HepG2 (cell line): ENCODE measurements around the gene RUNX2. TPM values are rescaled to one million over a fixed set of nuclear protein-coding genes. Genes with fewer than 3 reads are reported as not detected.

ENCODE experiments used
- ATAC-seq: fragments of 200-7000 bp; cut with Tn5 transposase; 3 replicates; pipeline ENCODE4 v1.9.1; 2020; ENCODE audit warnings: mild to moderate bottlenecking, moderate library complexity
- BruUV-seq: library from RNA; stranded (reverse); fragments of 400-500 nt; replicated peaks from 2 replicates; lab custom pipeline; 2021; lab: Mats Ljungman, UMichigan
- CTCF ChIA-PET: fragments of 300-600 bp; formaldehyde crosslinking; extraction: SDS; loops from one replicate; lab custom pipeline; 2021; ENCODE audit warnings: low total read pairs, inconsistent platforms, low intra/inter-chr PET ratio; lab: Yijun Ruan, JAX
- POLR2A ChIA-PET: fragments of 350-600 bp; sonication (Branson Sonifier 250); formaldehyde crosslinking; loops from one replicate; lab custom pipeline; 2020; ENCODE audit warnings: antibody characterized with exemption, inconsistent platforms; lab: Yijun Ruan, JAX
- DNase-seq: peaks from one replicate; pipeline ENCODE4 v3.0.0-alpha.2; 2015; ENCODE audit warnings: low spot score
- FAIRE-seq: peaks from 3 replicates; lab custom pipeline; 2011; peaks lifted over from hg19 to GRCh38; lab: Jason Lieb, UNC
- H2AFZ ChIP-seq: one replicate; pipeline ENCODE4 v1.6.1; 2011; ENCODE audit warnings: low read length, inconsistent platforms
- H3K27ac ChIP-seq: fragments of 300-600 bp; 3 replicates; pipeline ENCODE4 v1.8.0; 2011; ENCODE audit warnings: mixed run types, mild to moderate bottlenecking, mixed read lengths, low read length, inconsistent platforms; ENCODE audit not compliant: insufficient read depth; ENCODE audit errors: extremely low read length
- H3K27me3 ChIP-seq, 2 experiments: fragments of 200-600 bp in 1 of 2; 2 replicates in 1 of 2; 3 replicates in 1 of 2; pipeline versions ENCODE4 v1.6.0 to v1.8.0; 2011; ENCODE audit warnings: low read length in 2 of 2, mild to moderate bottlenecking in 2 of 2, moderate library complexity in 2 of 2, inconsistent platforms in 1 of 2; ENCODE audit not compliant: insufficient read depth in 2 of 2, control insufficient read depth in 1 of 2
- H3K36me3 ChIP-seq, 2 experiments: fragments of 200-600 bp in 1 of 2; replicated peaks in 1 of 2; 2 replicates in 1 of 2; 3 replicates in 1 of 2; pipeline versions ENCODE4 v1.5.1 to v1.8.0; 2011; ENCODE audit warnings: low read length in 2 of 2, inconsistent platforms in 1 of 2; ENCODE audit not compliant: insufficient read depth in 2 of 2, control insufficient read depth in 1 of 2
- H3K4me1 ChIP-seq: 2 replicates; pipeline ENCODE4 v1.5.1; 2012; ENCODE audit warnings: low read length, inconsistent platforms; ENCODE audit not compliant: insufficient read depth
- H3K4me2 ChIP-seq: 2 replicates; pipeline ENCODE4 v1.6.0; 2011; ENCODE audit warnings: low read depth, low read length, inconsistent platforms
- H3K4me3 ChIP-seq, 3 experiments: fragments of 200-600 bp in 1 of 3; sonication (generic), shearing (Covaris generic) in 1 of 3; replicated peaks in 1 of 3; 2 replicates each; pipeline ENCODE4 v1.5.1; 2011 to 2016; ENCODE audit warnings: low read length in 3 of 3, inconsistent platforms in 2 of 3, low read depth in 2 of 3, mild to moderate bottlenecking in 2 of 3, control low read depth in 1 of 3, mixed read lengths in 1 of 3; ENCODE audit not compliant: insufficient read depth in 1 of 3
- H3K79me2 ChIP-seq: one replicate; pipeline ENCODE4 v1.6.1; 2011; ENCODE audit warnings: low read length, inconsistent platforms; ENCODE audit not compliant: insufficient read depth
- H3K9ac ChIP-seq: 2 replicates; pipeline ENCODE4 v1.6.0; 2011; ENCODE audit warnings: mild to moderate bottlenecking, low read depth, low read length, inconsistent platforms; ENCODE audit not compliant: insufficient read depth
- H3K9me3 ChIP-seq: 2 replicates; pipeline ENCODE4 v1.5.1; 2012; ENCODE audit warnings: mild to moderate bottlenecking, low read length
- H4K20me1 ChIP-seq: 2 replicates; pipeline ENCODE4 v1.6.0; 2011; ENCODE audit warnings: inconsistent platforms, mild to moderate bottlenecking, low read length, moderate library complexity; ENCODE audit not compliant: insufficient read depth
- CCAR2 ChIP-seq: fragments of 200-400 bp; formaldehyde crosslinking; optimal IDR thresholded peaks from 2 replicates; pipeline ENCODE3; 2018; ENCODE audit warnings: low read depth, mild to moderate bottlenecking, low read length, moderate library complexity
- HNF4G ChIP-seq, 2 experiments: sonication (generic) in 1 of 2; formaldehyde crosslinking in 1 of 2; IDR thresholded peaks; 2 replicates each; pipeline versions ENCODE4 v1.4.0 to v1.6.1; 2011 to 2020; ENCODE audit warnings: borderline replicate concordance in 2 of 2, low read depth in 2 of 2, mild to moderate bottlenecking in 2 of 2, low read length in 1 of 2, missing genetic modification reagents in 1 of 2, moderate library complexity in 1 of 2
- IKZF4 ChIP-seq: sonication (generic); formaldehyde crosslinking; IDR thresholded peaks from 2 replicates; pipeline ENCODE4 v1.5.1; 2020; ENCODE audit warnings: borderline replicate concordance, mild to moderate bottlenecking, low read depth, missing genetic modification reagents; ENCODE audit errors: not compliant biosample characterization
- LCORL ChIP-seq, 2 experiments: fragments of 450-650 bp in 1 of 2; sonication (generic) in 1 of 2; formaldehyde crosslinking in 1 of 2; IDR thresholded peaks; 2 replicates each; pipeline versions ENCODE4 v1.5.0 to v1.6.1; 2017 to 2020; ENCODE audit warnings: antibody characterized with exemption in 1 of 2, missing genetic modification reagents in 1 of 2
- MAFF ChIP-seq: IDR thresholded peaks from 2 replicates; pipeline ENCODE4 v1.6.1; 2011; ENCODE audit warnings: low read depth, low read length, improper control_type of control experiment
- MIXL1 ChIP-seq: IDR thresholded peaks from 2 replicates; pipeline ENCODE4 v1.6.1; 2016
- RARG ChIP-seq: sonication (generic); formaldehyde crosslinking; IDR thresholded peaks from 2 replicates; pipeline ENCODE4 v1.4.0; 2020; ENCODE audit warnings: low read depth, mild to moderate bottlenecking, missing genetic modification reagents
- RORA ChIP-seq: sonication (generic); formaldehyde crosslinking; IDR thresholded peaks from 2 replicates; pipeline ENCODE4 v1.5.0; 2020; ENCODE audit warnings: mild to moderate bottlenecking, missing genetic modification reagents, moderate library complexity
- WGBS: methylation state at CpG from one replicate; pipeline ENCODE4 v1.1.6; 2017; ENCODE audit warnings: low lambda C conversion rate; 5-methylcytosine and 5-hydroxymethylcytosine counted together
- in situ Hi-C: cut with HindIII; loops from 2 replicates; pipeline ENCODE4 v1.10.0; 2017; ENCODE audit warnings: low pct_unique_long_range_greater_than_20kb; ENCODE audit not compliant: extremely low pct_ligation_motif_present
- intact Hi-C: fragments of 100-400 bp; cut with micrococcal nuclease; formaldehyde crosslinking; loops from one replicate; pipeline ENCODE4 v1.10.0; 2022; ENCODE audit not compliant: unreplicated experiment
- polyA plus RNA-seq, 8 experiments: library from polyadenylated mRNA; depleted of rRNA in 3 of 8; stranded (reverse) in 7 of 8; unstranded in 1 of 8; fragments of >200 nt; fragmentation: Illumina TruSeq in 4 of 8; extraction: Trizol in 4 of 8; gene quantifications; 2 replicates each; pipeline versions ENCODE4 v1.2.1 to v1.2.3, GENCODE V29; 2011 to 2016; ENCODE audit warnings: low read depth in 4 of 8, missing spikeins in 1 of 8, mixed read lengths in 1 of 8; ENCODE audit not compliant: insufficient read depth in 1 of 8
- total RNA-seq, 5 experiments: library from RNA; depleted of rRNA; stranded (reverse); fragments of >200 nt; fragmentation: Illumina TruSeq; extraction: Trizol; gene quantifications; 2 replicates each; pipeline ENCODE4 v1.2.3, GENCODE V29; 2016; ENCODE audit warnings: low read depth in 1 of 5
- TF ChIP-seq, protein P1 (sequence below): sonication (generic); formaldehyde crosslinking; IDR thresholded peaks from 2 replicates; pipeline ENCODE4 v1.5.0; 2020; ENCODE audit warnings: missing genetic modification reagents, mild to moderate bottlenecking, borderline replicate concordance

The RUNX2 gene
- total and polyA plus RNA-seq, 2 of the 13 experiments (the other 11 are each of a cell fraction or from before 2014, with no cell fraction given): not detected

DNA sequence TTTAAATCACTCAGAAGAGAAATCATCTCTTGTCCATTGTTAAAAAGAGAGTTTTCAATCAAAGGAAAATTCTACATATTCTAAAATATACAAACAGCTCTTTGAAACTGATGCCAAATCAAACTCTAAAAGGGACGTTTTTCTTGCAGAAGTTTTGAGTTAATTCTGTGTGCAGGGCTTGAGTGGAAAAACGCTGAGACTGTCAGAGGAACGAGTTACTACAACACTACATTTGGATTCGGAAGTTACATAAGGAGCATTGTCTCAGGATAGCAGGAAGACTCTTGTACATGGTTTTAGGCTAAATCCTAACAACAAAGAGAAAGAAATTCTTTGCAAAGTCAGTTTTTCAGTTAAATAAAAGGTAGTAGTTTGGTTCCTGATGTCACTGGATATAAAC, 205.3 kb downstream of the RUNX2 start:
- Histone ChIP-seq H3K4me1 (no peaks in the 10 kb centered on the region), H3K36me3 (no peaks in the 10 kb centered on the region), H3K4me2 (no peak overlapping the region), H3K4me3 (no peak overlapping the region), H3K79me2 (no peaks in the 10 kb centered on the region), H3K27ac (no peak overlapping the region), H4K20me1 (no peaks in the 10 kb centered on the region), H3K9ac (no peak overlapping the region), H3K27me3 (peaks cover 0 to 3% of the 10 kb centered on the region in 2 experiments; a peak in 1 of 5 replicates), H3K9me3 (no peaks in the 10 kb centered on the region), H2AFZ (no peak overlapping the region)
- TF ChIP-seq LCORL (IDR thresholded peaks at IDR 0.05): no peak
- no peak for TF ChIP-seq LCORL (CRISPR knock-in tag; IDR thresholded peaks at IDR 0.05)
- no peak for TF ChIP-seq RORA (CRISPR knock-in tag)
- TF ChIP-seq MIXL1 (CRISPR knock-in tag): no peak
- TF ChIP-seq IKZF4: no peak
- no peak for TF ChIP-seq HNF4G (IDR thresholded peaks at IDR 0.05; ENCODE audit: borderline replicate concordance, low read depth, low read length)
- TF ChIP-seq HNF4G (CRISPR knock-in tag; IDR thresholded peaks at IDR 0.05; ENCODE audit: borderline replicate concordance, low read depth): no peak
- TF ChIP-seq, protein P1, sequence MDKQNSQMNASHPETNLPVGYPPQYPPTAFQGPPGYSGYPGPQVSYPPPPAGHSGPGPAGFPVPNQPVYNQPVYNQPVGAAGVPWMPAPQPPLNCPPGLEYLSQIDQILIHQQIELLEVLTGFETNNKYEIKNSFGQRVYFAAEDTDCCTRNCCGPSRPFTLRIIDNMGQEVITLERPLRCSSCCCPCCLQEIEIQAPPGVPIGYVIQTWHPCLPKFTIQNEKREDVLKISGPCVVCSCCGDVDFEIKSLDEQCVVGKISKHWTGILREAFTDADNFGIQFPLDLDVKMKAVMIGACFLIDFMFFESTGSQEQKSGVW (CRISPR knock-in tag): no peak
- TF ChIP-seq RARG (CRISPR knock-in tag): no peak
- TF ChIP-seq MAFF: no peak
- TF ChIP-seq CCAR2: no peak
- CTCF ChIA-PET: no interaction called here
- no TSS peak for BruUV-seq
- no peak for DNase-seq
- ATAC-seq: no peak
- in situ Hi-C loops (no loop called here), intact Hi-C loops (no loop called here)
- WGBS: 6% methylated on average over 4 of the region's 4 CpGs
- POLR2A ChIA-PET: no interaction called here
- FAIRE-seq: no peak
